ENCODE measurements around the gene SMIM38. TPM values are rescaled to one million over a fixed set of nuclear protein-coding genes. Genes with fewer than 3 reads are reported as not detected.

SMIM38 gene
- total RNA-seq, 1 donor from 2014 or later: 0.74 TPM

DNA sequence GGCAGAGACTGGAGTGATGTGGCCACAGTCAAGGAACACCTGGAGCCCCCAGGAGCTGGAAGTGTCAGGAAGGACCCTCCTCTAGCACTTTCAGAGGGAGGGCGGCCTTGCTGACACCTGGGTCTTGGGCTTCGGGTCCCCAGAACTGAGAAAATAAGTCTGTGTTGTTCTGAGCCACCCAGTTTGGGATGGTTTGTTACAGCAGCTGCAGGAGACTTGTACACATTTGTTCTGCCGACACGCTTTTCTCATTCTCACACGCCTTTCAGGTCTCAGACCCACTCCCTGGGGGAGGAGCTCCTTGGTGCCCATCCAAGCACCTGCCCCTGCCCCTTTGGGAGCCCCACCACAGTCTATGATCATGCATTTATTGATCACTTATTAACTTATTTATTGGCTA, 47.2 kb upstream of the SMIM38 start:
- no peak for DNase-seq (ENCODE audit: extremely low spot score in 2 of 2)
- H3K4me1 ChIP-seq: peaks cover 15% of the 10 kb centered on the region
- no peaks in the 10 kb centered on the region for H3K27me3 ChIP-seq
- H3K36me3 ChIP-seq: no peaks in the 10 kb centered on the region
- no peak for TF ChIP-seq POLR2AphosphoS5 (IDR thresholded peaks at IDR 0.05; ENCODE audit: insufficient read depth in 1 of 2, low read depth in 1 of 2)
- TF ChIP-seq POLR2A (IDR thresholded peaks at IDR 0.05): no peak
- TF ChIP-seq, protein P1, sequence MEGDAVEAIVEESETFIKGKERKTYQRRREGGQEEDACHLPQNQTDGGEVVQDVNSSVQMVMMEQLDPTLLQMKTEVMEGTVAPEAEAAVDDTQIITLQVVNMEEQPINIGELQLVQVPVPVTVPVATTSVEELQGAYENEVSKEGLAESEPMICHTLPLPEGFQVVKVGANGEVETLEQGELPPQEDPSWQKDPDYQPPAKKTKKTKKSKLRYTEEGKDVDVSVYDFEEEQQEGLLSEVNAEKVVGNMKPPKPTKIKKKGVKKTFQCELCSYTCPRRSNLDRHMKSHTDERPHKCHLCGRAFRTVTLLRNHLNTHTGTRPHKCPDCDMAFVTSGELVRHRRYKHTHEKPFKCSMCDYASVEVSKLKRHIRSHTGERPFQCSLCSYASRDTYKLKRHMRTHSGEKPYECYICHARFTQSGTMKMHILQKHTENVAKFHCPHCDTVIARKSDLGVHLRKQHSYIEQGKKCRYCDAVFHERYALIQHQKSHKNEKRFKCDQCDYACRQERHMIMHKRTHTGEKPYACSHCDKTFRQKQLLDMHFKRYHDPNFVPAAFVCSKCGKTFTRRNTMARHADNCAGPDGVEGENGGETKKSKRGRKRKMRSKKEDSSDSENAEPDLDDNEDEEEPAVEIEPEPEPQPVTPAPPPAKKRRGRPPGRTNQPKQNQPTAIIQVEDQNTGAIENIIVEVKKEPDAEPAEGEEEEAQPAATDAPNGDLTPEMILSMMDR (IDR thresholded peaks at IDR 0.05): no peak
- intact Hi-C loops (cut with DNase I): no loop called here
- H3K27ac ChIP-seq: no peak overlapping the region
- no peak overlapping the region for H3K4me3 ChIP-seq
- H3K9me3 ChIP-seq: no peaks in the 10 kb centered on the region

GRCh38 chr11:69109101-69109500, 46.6 kb upstream of the SMIM38 start:
- Histone ChIP-seq H3K27me3 (no peaks in the 10 kb centered on the region), H3K4me3 (no peak overlapping the region), H3K36me3 (no peaks in the 10 kb centered on the region), H3K4me1 (peaks cover 15% of the 10 kb centered on the region), H3K9me3 (no peaks in the 10 kb centered on the region), H3K27ac (no peak overlapping the region)
- intact Hi-C loops (cut with DNase I): no loop called here
- TF ChIP-seq POLR2AphosphoS5 (IDR thresholded peaks at IDR 0.05; ENCODE audit: insufficient read depth in 1 of 2, low read depth in 1 of 2) (no peak), POLR2A (IDR thresholded peaks at IDR 0.05) (no peak)
- no peak for DNase-seq (ENCODE audit: extremely low spot score in 2 of 2)

- intact Hi-C loops (cut with DNase I): no loop called here
- no peak for DNase-seq (ENCODE audit: extremely low spot score in 2 of 2)
- H3K9me3 ChIP-seq: no peaks in the 10 kb centered on the region
- H3K4me1 ChIP-seq: peaks cover 14% of the 10 kb centered on the region
- H3K27ac ChIP-seq: no peak overlapping the region
- H3K4me3 ChIP-seq: no peak overlapping the region
- TF ChIP-seq, protein P1 (IDR thresholded peaks at IDR 0.05): no peak
- TF ChIP-seq POLR2A (IDR thresholded peaks at IDR 0.05) (no peak), POLR2AphosphoS5 (IDR thresholded peaks at IDR 0.05; ENCODE audit: insufficient read depth in 1 of 2, low read depth in 1 of 2) (no peak)
- H3K27me3 ChIP-seq: no peaks in the 10 kb centered on the region
- H3K36me3 ChIP-seq: no peaks in the 10 kb centered on the region
These were observed 45.3 kb upstream of the SMIM38 start for GRCh38 chr11:69110451-69110850.

DNA sequence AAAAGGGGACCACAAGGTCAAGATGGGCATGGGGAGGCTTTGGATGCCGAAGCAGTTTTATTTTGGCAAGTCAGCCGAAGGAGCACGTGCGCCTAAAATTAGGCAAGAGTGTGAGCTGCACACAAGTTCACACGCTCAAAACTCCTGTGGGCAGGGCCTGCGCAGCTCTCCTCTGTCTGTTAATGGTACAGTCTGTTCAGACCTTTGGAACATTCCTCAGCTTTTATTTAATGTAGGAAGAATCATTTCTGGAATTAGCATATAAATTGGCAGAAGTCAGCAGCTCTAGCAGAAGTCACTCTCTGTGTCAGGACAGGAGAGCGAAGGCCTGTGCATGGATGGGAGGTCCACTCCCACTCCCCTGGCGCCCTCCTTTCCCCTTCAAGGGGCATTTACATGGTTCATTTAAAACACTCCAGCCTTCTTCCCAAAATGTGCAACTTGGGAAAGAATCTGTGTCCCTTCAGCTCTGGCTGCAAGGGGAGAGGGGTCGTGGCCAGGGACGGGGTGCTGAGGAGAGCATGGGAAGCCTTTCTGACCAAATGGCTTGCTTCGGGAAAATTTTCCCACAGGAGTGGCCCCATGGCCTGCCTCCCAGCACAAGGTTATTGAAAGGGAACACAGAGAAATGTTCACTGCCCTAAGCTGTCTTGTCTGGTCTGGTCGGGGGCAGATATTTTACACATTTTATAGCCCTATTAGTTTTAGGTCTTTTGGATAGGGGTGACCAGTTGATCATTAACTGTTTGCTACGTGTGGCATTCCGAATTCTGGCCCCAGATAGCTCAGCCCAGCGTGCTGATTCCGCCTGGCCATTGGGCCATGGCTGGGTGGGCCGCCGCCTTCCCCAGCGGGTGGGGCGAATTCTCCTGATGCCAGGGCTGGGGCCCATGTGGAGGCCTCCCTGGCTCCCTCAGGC, 43.9 kb upstream of the SMIM38 start:
- Histone ChIP-seq H3K36me3 (no peaks in the 10 kb centered on the region), H3K27ac (no peak overlapping the region), H3K9me3 (no peaks in the 10 kb centered on the region), H3K4me1 (no peaks in the 10 kb centered on the region), H3K4me3 (no peak overlapping the region), H3K27me3 (no peaks in the 10 kb centered on the region)
- no peak for TF ChIP-seq POLR2A (IDR thresholded peaks at IDR 0.05)
- TF ChIP-seq, protein P1 (IDR thresholded peaks at IDR 0.05): no peak
- no peak for TF ChIP-seq POLR2AphosphoS5 (IDR thresholded peaks at IDR 0.05; ENCODE audit: insufficient read depth in 1 of 2, low read depth in 1 of 2)
- intact Hi-C loops (cut with DNase I): no loop called here
- DNase-seq (ENCODE audit: extremely low spot score in 2 of 2): no peak

- no peaks in the 10 kb centered on the region for H3K4me1 ChIP-seq
- no peak overlapping the region for H3K27ac ChIP-seq
- no peaks in the 10 kb centered on the region for H3K27me3 ChIP-seq
- no peak overlapping the region for H3K4me3 ChIP-seq
- TF ChIP-seq, protein P1 (IDR thresholded peaks at IDR 0.05): no peak
- no peak for TF ChIP-seq POLR2A (IDR thresholded peaks at IDR 0.05)
- no peak for TF ChIP-seq POLR2AphosphoS5 (IDR thresholded peaks at IDR 0.05; ENCODE audit: insufficient read depth in 1 of 2, low read depth in 1 of 2)
- DNase-seq (ENCODE audit: extremely low spot score in 2 of 2): no peak
- H3K9me3 ChIP-seq: no peaks in the 10 kb centered on the region
- no peaks in the 10 kb centered on the region for H3K36me3 ChIP-seq
- intact Hi-C loops (cut with DNase I): no loop called here
These were observed 42.5 kb upstream of the SMIM38 start for GRCh38 chr11:69113226-69113625.
